HG02870 (cell line): ENCODE measurements around the gene BEST1.
"Not testable (repeated sequence)": the region's sequence is repeated elsewhere in the genome, so short reads cannot be mapped to it uniquely, and the experiment has no call there.

Experiments
- ATAC-seq: cut with Tn5 transposase; IDR thresholded peaks from one replicate; pipeline ENCODE4 v1.9.1; 2021; ENCODE audit warnings: mild to moderate bottlenecking, moderate library complexity; ENCODE audit not compliant: unreplicated experiment

Gene BEST1

DNA sequence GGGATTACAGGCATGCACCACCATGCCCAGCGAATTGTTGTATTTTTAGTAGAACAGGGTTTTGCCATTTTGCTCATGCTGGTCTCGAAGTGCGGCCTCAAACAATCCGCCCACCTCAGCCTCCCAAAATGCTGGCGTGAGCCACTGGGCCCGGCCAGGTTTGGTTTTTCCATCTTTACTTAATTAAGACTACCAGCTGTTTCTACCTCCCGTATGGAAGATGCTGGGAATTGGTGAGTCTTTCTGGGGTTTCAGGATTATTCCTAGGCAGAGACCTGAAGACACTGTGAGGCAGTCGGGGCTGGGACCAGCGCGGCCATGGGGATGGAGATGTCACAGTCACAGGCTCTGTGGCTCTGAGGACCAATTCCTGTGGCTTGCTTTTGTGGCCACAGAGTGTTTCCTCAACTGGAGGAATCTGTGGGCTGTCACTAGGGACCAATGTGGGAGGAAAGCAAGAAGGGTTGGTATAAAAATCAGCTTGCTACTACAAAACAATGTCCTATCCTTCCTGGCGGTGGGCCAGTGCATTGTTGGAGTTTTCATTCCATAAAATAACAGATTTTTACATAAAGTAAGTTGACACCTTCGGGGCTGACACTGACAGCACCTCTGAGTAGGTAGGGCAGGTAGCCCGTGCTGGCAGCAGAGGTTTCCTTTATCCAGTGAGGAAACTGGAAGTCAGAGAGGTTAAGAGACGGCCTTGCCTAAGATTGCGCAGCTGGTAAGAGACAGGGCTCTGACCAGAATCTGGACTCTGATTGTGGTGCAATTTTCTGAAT lies 25.7 kb downstream of the BEST1 start:
- no peak for ATAC-seq

DNA sequence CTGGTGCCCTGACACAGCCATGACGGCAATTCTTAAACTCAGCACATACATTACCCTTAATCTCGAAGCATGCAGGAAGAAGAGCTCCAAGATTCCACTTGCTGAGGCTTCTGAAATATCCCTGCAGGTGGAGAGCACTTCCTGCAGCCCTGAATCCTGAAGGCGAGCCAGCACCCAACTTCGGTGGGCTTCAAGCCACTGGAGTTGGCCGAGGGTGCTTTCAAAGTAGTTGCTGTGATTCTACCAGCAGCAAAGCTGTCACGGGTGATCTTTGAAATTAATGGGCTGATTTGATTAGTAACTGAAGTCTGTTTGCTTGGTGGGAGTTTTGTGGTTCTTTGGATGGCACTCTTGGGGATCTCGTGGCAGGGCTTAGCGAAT lies 26.3 kb downstream of the BEST1 start:
- ATAC-seq = no peak

DNA sequence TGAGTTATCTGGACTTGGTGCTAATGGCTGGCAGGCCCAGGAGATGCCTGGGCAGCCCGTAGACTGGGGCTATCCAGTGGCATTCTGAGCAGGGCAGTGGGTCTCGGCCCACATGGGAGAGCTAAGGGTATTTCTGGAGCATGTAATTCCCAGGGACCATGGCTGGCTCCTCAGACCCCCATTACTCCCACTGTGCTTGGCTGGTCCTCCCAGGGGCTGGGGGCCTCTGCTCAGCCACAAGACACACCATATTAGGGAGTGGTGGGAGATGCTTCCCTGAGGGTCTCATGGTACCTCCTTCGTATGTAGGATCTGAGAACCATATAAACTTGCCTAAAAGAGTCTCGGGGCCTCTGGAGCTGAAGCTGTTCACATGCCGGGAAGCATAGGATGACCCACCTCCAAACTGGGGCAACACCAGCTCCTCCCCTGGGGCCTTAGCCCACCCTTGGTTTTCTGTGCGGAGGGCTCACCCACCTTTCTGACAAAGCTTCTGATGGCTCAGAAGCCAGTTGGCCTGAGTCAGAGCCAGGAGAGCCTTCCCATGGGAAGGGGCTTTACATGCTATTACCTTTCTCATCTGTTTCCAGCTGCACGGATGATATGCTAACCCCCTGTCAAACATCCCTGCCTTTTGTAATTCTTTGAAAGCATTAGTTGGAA lies 26.8 kb downstream of the BEST1 start:
- no peak for ATAC-seq

DNA sequence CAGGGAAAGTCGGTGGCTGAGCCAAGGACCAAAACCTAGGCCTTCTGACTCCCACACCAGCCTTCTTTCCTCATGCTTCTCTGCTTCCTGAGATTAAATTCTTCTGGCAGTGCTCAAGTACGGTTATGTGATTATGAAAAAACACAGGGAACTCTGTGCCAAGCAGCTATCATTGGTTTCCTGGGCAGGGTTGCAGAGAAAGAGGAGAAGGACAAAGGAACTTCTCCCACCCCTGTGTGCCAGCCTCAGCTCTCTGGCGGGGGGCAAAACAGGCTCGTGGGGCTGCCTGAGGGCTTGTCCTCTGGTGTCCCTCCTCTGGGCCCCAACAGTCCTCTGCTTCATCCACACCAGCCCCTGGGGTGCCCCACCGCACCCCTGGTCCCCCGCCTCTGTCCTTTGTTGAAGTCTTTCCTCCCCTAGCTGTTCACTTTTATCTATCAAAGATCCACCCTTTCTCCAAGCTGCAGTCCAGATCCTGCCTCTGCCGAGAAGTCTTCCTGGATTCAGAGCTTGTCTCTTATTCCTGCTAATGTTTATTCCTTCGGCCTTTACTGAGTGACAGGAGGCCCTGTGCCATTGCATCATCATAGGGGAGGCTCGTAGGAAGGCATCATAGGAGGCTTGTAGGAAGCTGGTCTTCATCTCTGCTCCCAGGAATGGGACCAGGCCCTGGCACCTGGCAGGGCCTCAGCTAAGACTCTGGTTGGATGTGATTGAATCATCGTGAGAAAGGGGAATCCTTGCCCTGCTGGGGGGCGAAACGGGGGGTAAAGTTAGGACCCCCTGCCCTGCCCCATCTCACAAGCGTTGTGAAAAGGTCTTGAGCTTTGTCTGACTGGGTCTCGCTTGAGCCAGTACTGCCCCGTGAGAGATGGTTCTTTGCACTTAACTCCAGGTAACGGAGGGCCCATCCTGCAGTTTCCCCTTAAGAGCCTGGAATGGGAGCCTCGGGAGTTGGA lies 28.8 kb downstream of the BEST1 start:
- ATAC-seq = no peak

DNA sequence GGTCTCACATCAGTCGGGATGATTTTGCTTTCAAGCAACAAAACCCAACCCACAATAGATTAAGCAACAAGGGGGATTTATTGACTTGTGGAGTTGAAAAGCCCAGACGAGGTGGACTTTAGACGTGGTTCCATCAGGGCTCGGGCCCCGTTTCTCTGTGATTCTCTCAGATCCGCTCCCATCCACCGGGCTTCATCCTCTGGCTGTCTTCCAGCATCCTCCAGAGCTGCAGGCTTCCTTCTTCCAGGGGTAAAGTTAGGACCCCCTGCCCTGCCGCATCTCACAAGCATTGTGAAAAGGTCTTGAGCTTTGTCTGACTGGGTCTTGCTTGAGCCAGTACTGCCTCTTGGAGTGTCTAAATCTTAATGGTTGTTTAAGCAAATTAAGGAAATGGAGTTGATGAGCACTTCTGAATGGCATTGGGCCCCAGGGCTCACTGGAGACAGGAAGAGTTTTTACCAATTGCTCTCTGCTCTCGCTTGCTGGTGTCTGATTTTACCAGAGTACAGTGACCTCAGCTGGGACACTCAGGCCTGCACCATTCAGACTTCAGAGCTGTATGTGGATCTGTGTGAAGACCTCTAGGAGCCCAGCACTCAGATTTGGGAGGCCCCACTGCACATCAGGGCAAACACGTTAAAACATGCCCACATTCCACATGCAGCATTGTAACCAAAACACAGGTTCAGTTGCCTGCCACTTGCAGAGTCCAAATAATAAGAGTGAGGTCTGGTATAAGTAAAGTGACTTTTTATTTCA lies 30.8 kb downstream of the BEST1 start:
- ATAC-seq = no peak

DNA sequence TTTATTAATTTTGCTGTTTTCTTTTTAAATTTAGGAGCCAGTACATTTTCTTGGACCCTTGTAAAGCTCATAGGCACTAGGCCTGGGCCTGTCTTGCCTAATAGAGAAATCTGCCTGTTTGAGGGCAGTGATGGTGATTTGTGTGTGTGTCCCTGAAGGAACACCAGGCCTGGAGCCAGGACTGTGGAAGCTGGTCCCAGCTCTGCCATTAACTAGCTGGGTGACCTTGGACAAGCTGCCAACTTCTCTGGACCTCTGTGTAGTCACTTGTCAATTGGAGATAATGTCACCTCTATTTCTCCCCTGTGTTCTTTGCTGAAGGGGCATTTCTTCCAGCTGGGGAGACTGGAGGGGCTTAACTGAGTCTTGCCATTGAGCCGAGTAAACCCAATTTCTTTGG lies 33.3 kb downstream of the BEST1 start:
- ATAC-seq = no peak

DNA sequence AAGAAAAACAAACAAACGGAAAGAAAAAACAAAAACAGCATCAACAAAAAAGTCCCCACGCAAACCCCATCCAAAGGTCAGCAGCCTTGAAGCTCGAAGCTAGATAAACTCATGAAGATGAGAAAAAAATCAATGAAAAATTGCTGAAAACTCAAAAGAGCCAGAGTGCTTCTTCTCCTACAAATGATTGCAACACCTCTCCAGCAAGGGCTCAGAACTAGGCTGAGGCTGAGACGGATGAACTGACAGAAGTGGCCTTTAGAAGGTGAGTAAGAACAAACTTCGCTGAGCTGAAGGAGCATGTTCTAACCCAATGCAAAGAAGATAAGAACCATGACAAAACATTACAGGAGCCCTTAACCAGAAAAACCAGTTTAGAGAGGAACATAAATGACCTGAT lies 35.7 kb downstream of the BEST1 start:
- no peak for ATAC-seq

DNA sequence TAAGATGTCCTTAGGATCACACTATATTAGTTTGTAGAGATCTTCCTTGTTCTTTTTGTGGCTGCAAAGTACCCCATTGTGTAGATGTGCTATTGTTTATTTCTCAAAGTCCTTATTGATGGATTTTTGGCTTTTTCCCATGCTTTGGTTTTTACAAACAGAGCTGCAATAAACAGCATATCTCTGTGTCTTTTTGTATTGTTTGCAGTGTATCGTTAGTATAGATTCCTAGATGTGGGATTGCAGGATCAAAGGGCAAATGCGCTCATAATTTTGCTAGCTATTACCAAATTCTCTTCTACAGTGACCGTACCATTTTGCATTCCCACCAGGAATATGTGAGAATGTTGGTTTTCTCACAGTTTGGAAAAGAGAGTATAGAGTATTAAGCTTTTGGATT lies 44.8 kb downstream of the BEST1 start:
- ATAC-seq = no peak

DNA sequence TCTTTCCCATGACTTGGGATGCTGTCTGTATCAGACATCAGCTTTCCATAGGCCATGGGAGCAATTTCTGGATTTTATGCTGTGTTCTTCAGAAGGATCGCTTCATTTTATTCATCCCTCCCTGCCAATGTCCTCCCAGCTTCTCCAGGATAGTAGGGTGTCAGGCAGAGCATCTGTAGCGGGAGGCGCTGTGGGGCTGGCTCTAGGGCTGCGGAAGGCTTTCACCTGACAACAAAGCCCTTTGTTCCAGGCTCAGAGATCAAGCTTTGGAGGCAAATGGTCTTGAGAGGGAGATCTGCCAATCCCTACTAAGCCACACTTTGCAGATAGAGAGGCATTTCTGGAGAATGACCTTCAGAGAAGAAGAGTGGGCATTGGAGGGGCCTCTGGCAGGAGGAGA lies 46.8 kb downstream of the BEST1 start:
- no peak for ATAC-seq

DNA sequence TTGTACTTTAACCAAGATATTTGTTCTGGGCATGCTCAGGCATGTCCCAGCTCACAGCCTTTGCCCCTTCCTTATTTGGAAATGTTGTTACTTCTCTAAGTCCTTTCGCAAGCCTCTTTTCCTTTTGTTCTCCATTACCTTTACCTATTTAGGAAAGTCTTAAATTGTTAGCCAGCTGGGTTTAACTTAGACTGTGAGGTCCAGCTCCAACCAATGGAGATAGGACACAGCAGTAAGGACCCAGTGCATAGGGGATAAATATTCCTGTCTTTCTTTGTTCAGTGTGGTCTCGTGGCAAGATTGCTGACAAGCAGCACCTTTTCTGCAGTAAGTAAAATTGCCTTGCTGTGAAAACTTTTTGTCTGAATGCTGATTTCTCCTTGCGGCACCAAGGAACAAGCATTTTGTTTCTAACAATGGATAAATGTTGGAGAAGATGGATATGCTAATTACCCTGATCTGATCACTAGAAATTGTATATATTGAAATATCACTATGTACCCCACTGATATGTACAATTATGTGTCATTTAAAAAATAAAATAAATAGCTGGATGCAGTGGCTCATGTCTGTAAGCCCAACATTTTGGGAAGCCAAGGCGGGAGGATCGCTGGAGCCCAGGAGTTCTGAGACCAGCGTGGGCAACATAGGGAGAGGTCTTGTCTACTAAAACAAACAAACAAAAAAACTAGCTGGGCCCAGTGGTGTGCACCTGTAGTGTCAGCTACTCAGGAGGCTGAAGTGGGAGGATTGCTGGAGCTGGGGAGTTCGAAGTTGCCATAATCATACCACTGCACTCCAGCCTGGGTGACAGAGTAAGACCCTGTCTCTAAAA lies 49.2 kb downstream of the BEST1 start:
- ATAC-seq = no peak

DNA sequence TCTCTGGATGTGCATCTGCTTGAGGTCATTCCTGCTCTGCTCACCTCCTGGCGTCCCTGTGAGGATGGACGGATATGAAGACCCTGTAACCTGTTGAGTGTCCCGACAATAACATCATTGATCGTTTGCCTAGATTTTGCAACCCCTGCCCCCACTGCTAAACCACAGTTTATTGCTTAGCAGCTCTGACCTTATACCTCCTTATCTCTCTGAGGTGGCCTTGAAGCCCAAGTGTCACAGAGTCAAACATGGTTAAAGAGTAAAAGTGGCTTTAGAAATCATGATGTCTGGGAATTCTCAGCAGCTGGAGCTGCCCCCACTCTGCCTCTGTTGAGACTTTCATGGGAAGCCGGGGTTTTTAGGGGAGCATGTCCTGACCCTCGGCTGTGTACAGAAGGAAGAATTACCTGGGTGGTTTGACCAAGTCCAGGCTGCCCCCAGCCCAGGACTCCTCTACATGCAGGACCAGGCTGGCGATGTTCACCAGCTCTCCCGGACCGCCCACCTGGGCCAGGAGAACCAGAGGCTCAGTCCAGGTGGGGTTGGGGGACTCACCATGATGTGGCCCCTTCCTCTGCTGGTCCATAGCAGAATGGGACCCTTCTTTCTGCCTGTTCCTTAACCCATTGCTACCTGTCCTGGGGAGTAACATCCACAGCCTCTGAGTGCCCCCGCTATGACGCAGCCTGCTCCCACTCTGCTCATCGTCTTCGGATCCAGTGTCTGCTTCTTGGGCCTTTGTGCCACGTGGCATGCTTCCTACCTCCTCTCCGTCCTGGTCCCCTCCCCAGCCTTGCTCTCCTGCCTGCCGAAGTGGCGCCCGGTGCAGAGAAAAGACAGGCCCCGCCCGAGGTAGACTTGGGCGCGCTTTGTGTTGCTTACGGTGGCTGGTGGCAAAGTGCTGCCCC lies 50.6 kb downstream of the BEST1 start:
- ATAC-seq = no peak

DNA sequence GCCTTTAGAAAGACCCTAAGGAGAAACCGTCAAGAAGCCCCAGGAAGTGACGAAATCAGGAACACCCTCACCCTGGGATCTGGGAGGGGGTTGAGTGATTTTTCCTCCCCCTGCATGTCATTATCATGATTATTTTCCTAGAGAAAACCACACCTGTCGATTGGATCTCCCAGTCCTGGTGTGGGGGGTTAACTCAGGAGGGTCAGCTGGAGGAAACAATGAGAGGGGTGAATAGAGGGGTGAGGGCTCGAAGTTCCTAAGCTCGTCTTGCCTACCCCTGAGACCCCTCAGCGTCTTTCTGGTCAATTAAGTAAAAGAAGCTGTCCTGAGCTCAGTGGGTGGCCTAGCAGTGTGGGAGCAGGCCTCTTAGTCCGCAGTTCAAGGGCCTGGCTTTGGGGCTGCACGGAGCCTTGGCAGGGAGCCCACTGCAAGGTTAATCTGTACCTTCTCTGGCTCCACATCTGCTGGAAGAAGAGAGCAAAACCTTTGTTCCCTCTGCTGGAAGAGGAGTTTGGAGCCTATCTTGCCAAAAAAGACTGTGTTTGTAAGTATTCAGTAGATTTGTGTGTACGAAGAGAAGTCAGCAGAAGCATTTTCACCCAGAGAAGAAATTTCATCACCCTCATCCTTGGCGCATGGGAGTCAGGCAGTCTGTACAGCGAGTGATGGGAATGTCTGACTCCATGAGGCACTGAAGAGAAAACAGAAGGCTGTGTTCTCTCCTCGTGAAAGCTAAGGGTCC lies 51.5 kb downstream of the BEST1 start:
- ATAC-seq = no peak

DNA sequence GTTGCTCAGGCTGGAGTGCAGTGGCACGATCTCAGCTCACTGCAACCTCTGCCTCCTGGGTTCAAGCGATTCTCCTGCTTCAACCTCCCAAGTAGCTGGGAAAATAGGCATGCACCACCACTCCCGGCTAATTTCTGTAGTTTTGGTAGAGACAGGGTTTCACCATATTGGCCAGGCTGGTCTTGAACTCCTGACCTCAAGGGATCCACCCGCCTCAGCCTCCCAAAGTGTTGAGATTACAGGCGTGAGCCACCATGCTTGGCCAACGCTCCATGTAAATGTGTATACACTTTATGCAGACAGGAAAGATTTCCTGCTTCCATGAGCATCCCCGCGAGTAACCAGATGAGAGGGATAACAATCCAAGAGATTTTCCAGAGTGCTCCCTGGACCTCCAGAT lies 52.1 kb downstream of the BEST1 start:
- ATAC-seq = not testable (repeated sequence)

DNA sequence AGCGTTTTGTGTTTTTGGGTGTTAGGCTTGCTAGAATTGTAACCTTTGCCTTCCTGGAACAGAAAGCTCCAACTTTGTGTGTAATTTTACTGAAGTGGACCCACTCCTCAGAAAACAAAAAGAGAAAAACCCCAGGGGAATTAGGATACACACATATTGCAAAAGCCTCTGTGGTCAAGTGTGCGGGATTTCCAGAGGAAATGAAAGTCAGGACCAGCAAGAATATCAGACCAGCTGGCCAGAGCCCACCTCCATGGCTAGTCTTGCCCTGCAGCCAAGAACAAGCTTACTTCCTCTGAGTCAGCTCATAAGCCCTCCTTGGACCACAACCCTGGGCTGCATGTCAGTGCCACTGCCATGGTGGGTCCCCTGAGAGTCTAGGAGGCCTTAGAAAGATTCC lies 54.3 kb downstream of the BEST1 start:
- peak; percentile 76 for ATAC-seq

DNA sequence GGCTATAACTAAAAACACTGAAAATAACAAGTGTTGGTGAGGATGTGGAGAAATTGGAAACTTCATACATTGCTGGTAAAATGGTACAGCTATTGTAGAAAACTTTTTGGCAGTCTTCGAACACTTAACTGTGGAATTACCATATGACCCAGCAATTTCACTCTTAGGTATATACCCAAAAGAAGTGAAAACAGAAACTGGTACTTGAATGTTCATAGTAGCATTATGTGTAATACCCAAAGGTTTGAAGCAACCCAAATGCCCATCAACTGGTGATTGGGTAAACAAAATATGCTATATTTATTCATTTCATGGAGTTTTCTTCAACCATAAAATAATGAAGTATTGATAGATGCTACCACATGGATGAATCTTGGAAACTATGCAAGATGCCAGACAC lies 58.0 kb downstream of the BEST1 start:
- no peak for ATAC-seq

DNA sequence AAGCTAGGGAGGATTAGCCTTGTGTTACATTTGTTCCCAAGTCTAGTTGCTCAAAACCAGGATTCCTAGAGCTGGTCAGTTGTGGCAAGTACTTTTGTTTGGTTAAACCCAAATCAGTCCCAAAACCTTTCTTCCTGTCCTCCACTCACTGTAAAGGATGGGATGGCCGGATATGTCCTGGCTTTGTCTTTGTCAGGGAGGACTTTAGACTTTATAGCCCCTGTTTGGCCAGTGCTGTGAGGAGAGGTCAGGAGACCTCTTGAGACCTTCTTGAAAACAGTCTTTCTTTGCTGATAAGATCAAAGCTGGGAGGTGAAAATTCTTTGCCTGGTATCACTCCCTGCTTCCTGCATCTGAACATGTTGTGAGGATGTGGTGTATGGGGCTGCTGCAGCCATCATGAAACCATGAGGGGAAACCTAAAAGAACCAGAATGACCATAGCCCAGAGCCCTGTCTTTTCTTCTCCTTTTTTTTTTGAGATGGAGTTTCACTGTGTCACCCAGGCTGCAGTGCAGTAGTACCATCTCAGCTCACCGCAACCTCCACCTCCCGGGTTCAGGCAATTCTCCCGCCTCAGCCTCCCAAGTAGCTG lies 60.9 kb downstream of the BEST1 start:
- ATAC-seq = no peak

DNA sequence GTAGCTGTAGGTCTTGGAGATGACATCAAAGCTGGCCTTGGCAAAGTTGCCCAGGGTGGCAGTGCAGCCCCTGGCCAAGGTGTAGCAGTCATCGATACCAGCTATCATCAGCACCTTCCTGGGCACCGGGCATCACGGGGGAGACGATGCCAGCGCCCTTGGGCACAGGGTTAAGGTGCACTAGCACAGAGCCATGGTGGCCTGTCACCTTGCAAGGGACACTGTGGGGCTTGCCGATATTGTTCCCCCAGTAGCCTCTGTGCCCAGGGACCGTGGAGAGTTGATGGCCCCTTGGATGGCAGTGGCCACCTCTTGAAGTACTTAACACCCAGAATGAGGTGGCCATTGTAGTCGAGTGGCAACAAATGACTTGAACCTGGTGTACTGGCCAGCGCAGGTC lies 61.7 kb downstream of the BEST1 start:
- no peak for ATAC-seq

DNA sequence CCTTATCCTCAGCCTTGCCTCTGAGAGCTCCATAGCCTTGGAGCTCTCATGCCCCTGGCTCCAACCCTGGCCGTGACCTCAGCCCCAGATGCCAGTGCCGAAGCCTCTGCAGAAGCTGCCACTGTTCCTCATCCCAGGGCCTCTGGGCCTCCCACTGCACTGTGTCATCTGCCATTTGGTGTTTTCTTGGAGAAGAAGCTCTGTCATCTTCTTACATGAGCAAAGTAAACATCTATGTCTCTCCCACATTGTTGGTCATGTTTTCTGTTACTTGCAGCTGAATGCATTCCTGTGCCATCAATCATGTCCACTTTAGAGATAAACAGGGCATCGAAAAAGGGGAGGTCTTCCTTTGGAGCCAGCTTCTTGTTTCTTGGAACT lies 62.3 kb downstream of the BEST1 start:
- no peak for ATAC-seq
